ENCODE results near the gene IQCH.
"Not testable (repeated sequence)": the region's sequence is repeated elsewhere in the genome, so short reads cannot be mapped to it uniquely, and the experiment has no call there.

IQCH gene

GRCh38 chr15:67246606-67247005 lies 8.0 kb upstream of the IQCH start:
- not testable (repeated sequence) for DNase-seq (ENCODE audit: low spot score)

DNA sequence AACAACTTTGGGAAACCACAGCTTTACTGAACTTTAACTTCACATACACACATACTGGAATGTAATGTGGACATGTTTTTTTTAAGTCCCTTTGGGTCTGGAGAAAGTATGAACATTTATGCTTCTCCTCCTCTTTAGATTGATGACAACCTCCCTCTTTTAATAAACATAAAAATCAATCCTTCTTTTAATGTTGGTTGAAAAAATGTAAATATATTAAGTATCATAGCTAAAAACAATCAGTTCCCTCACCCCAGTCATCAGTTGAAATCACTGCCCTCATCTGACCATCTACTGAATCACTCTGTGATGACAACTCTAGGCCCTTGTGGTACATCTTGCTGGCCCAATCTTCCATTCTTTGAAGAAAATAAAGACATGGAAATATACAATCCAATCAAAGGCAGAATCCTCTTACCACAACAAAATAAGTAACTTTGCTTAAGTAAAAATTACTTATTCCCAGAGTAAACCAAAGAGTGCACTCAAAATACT lies 6.5 kb upstream of the IQCH start:
- DNase-seq (ENCODE audit: low spot score): no peak

DNA sequence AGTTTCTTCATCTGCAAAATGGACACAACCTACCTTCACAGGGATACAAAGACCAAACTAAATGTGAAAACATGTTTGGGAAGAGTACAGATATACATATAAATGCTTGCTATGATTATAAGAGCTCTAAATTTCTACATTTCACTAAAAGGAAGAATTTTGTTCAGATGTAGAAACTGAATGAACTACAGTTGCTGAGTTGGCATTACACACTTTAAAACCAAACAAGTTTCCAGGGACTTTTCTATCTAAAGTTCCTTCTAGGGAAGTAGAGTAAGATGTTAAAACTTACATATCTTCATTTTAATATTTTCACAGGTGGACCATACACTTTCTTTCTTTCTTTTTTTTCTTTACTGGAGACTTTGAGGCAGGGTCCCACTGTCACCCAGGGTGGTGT lies 4.8 kb upstream of the IQCH start:
- DNase-seq (ENCODE audit: low spot score): no peak

GRCh38 chr15:67251318-67251717 lies 3.3 kb upstream of the IQCH start:
- DNase-seq (ENCODE audit: low spot score): no peak

DNA sequence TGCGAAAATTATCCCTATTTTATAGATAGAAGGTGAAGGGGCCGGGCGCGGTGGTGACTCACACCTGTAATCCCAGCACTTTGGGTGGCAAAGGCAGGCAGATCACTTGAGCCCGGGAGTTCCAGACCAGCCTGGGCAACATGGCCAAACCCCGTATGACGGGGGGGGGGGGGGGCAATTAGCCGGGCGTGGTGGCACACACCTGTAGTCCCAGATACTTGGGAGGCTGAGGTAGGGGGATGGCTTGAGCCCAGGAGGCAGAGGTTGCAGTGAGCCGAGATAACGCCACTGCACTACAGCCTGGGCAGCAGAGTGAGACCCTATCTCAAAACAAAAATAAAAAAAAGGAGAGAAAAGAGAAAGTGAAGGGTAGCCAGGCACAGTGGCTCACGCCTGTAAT lies 1.5 kb upstream of the IQCH start:
- DNase-seq (ENCODE audit: low spot score): no peak

- no peak for DNase-seq (ENCODE audit: low spot score)
Observed at GRCh38 chr15:67253549-67254237, 893 bp upstream of the IQCH start.

DNA sequence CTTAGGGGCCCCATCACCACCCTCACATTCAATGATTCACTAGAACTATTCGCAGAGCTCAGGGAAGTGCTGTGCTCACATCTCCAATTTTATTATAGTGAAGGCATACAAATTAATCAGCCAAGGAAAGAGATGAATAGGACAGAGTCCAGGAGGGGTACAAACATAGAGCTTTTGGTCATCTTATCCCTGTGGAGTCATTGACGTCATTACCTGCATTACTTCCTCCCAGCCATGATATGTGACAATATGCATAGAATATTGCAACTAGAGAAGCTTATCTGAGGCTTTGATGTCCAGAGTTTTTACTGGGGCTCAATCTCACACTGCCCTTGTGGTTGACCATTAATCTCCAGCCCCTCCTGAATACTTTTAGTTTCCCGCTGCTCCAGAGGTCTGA lies 1.5 kb downstream of the IQCH start:
- no peak for DNase-seq (ENCODE audit: low spot score)

DNA sequence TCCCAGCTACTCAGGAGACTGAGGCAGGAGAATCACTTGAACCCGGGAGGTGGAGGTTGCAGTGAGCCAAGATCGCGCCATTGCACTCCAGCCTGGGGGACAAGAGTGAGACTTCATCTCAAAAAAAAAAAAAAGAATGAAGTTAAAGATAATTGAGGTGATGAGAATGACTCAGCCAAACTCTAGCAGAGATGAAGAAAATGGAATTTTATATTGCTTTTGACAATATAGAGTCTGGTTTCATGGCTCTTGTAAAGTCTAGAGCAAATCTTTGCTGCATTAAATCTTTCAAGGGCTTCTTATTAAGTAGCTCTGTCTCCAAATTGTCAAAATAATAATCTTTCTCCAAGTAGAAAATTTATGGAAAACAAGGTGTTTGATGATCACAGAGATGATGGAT lies 3.8 kb downstream of the IQCH start:
- DNase-seq (ENCODE audit: low spot score): not testable (repeated sequence)

DNA sequence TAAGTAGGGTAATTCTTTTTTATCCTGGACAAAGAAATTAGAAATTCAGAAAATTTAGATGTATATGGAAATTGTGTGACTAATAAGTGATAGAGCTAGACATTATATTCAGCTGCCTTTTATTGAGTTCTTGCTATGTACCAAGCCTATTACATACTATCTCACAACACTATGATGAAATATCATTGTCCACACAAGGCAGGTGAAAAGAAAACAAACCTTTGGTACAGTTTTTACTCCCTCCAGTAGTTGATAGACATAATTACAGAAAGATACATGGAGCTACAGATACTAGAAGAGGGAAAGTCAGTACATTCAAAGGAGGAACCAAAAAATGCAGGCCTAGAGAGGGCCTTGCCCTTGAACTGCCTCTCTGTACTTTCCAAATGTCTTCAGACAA lies 4.8 kb downstream of the IQCH start:
- no peak for DNase-seq (ENCODE audit: low spot score)

GRCh38 chr15:67259806-67260205 lies 5.2 kb downstream of the IQCH start:
- no peak for DNase-seq (ENCODE audit: low spot score)

- no peak for DNase-seq (ENCODE audit: low spot score)
Observed at GRCh38 chr15:67266870-67267269, 12.3 kb downstream of the IQCH start.

- no peak for DNase-seq (ENCODE audit: low spot score)
Observed at GRCh38 chr15:67267440-67267839, 12.9 kb downstream of the IQCH start.

GRCh38 chr15:67267951-67268941 lies 13.7 kb downstream of the IQCH start:
- no peak for DNase-seq (ENCODE audit: low spot score)

- DNase-seq (ENCODE audit: low spot score): no peak
Observed at GRCh38 chr15:67274236-67274635, 19.6 kb downstream of the IQCH start.

- no peak for DNase-seq (ENCODE audit: low spot score)
Observed at GRCh38 chr15:67276666-67277065, 22.1 kb downstream of the IQCH start.

- DNase-seq (ENCODE audit: low spot score): no peak
Observed at GRCh38 chr15:67280217-67280616, 25.6 kb downstream of the IQCH start.

DNA sequence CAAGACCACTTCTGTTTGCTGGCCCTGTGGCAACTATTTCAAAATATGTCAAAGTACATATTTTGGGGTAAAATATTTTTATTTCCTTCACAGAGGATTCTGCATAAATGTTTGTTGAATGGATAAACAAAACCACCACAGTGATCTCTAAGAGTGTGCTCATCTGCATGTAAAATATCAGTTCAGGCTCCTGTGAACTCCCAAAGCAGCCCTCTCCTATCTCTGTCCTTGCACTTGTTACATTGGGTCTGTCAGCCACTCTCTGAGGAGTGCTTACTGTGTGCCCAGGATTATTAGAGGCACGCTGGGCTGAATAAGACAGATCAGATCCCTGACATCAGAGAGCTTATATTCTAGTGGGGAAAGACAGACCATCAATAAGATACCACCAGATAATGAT lies 27.1 kb downstream of the IQCH start:
- no peak for DNase-seq (ENCODE audit: low spot score)

DNA sequence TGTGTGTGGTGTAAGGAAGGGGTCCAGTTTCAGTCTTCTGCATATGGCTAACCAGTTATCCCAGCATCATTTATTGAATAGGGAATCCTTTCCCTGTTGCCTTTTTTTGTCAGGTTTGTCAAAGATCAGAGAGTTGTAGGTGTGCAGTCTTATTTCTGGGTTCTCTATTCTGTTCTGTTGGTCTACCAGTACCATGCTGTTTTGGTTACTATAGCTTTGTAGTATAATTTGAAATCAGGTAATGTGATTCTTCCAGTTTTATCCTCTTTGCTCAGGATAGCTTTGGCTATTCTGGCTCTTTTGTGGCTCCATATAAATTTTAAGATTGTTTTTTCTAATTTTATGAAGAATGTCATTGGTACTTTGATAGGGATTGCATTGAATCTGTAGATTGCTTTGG lies 31.0 kb downstream of the IQCH start:
- DNase-seq (ENCODE audit: low spot score): not testable (repeated sequence)

DNA sequence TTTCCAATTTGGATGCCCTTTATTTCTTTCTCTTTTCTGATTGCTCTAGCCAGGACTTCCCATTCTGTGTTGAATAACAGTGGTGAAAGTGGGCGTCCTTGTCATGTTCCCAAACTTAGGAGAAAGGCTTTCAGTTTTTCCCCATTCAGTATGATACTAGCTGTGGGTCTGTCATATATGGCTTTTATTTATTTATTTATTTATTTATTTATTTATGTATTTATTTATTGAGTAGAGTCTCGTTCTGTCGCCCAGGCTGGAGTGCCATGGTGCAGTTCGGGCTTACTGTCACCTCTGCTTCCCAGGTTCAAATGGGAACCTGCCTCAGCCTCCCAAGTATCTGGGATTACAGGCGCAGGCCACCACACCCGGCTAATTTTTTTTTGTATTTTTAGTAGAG lies 31.8 kb downstream of the IQCH start:
- not testable (repeated sequence) for DNase-seq (ENCODE audit: low spot score)

DNA sequence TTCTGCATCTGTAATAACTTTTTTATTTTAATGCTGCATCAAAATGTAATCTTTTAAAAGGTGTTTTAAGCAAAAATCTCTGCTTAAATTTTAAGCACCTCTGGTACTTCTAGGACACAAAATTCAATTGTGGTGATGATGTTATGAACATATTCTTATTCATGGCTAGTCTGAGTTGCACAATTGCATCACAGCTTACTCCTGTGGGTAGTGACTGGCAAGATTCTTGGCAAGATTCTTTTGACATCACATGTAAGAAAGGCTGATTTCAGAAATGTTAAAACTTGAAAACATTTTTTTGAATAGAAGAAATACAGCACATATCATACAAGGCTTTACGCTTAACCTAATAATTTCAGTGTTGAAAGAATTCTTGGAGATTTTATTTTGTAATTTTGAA lies 35.7 kb downstream of the IQCH start:
- no peak for DNase-seq (ENCODE audit: low spot score)

DNA sequence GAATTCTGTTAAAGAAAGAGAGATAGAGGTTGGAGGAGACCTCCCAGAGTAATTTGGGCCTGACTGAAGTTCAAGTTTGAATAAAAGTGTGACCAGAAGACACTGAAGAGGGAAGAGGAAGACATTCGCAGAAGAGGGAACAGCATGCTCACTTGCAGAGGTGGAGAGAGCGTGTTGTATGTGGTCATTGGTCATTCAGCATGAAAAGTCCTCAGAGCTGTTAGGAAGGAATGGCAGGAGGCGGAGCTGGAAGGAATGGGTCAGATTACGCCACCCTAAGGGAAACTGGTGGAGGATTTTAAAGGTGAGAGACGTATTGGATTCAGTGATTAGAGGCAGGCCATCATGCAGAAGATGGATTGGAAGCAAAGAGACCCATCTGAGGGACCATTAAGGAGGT lies 41.6 kb downstream of the IQCH start:
- no peak for DNase-seq (ENCODE audit: low spot score)

GRCh38 chr15:67296684-67297083 lies 42.1 kb downstream of the IQCH start:
- no peak for DNase-seq (ENCODE audit: low spot score)

Data from HuH-7.5 (cell line).